Activated CD4-positive, alpha-beta T cell treated with anti-CD3 and anti-CD28 coated beads, Interleukin-2, Interleukin-4, amounts not matched to agents 100 ng/mL and 50 ng/mL, durations not matched to agents 16 hours and 8 hours (primary cell): ENCODE results near the gene PVALB.
A peak's percentile ranks its signal among the peaks of the same experiment; 100 is the strongest.

Source experiments
- DNase-seq: peaks from one replicate; pipeline ENCODE4 v3.0.0-alpha.2; 2020; ENCODE audit warnings: low spot score

PVALB gene

DNA sequence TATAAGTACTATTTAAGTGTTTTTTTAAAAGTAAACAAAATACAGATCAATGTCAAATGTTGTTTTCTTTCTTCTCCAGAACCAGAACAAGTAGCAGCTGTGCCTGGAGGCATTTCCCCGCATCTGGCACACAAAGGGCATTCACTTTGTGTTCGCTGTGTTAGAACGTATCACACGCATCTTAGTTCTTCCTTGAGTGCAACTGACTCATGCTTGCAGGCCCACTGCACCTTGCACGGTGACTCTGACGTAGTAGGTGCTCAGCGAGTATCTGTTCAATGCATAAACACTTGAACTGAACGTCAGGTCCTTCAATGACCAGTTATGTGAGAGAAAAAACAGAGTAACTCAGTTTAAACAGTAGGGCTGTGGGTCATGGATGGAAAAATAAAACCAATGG, 44.4 kb downstream of the PVALB start:
- no peak for DNase-seq

DNA sequence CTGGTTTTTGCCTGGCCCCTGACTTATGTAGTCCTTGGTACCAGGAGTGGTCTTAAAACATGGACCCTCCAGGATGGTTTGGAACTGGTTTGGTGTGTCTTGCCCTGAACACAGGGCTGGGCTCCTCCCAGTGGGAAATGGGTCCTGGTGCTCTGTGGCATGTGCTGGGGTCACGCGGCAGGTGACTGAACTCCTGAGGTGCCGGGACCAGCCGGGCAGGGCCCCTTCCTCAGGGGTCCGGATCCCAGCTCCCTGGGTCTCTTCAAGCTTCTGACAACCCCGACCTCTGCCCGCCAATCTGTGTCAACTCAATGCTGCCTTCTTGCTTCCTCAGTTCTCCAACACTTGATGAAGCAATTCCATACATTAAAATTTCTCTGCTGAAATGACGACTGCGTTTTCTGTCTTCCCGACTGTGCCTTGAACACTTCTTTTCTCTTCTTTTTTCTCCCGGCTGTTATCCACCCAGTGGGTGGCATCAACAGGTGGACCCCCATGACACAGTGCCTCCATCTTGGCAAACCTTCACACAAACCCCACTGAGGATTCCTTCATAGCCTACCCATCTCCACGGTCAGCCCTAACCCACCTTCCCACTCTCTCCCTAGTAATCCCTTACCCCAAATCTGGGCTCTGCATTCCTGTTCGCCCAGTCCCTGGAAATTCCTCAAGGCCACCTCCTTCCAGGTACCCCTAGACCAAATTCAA, 45.3 kb downstream of the PVALB start:
- DNase-seq = no peak

DNA sequence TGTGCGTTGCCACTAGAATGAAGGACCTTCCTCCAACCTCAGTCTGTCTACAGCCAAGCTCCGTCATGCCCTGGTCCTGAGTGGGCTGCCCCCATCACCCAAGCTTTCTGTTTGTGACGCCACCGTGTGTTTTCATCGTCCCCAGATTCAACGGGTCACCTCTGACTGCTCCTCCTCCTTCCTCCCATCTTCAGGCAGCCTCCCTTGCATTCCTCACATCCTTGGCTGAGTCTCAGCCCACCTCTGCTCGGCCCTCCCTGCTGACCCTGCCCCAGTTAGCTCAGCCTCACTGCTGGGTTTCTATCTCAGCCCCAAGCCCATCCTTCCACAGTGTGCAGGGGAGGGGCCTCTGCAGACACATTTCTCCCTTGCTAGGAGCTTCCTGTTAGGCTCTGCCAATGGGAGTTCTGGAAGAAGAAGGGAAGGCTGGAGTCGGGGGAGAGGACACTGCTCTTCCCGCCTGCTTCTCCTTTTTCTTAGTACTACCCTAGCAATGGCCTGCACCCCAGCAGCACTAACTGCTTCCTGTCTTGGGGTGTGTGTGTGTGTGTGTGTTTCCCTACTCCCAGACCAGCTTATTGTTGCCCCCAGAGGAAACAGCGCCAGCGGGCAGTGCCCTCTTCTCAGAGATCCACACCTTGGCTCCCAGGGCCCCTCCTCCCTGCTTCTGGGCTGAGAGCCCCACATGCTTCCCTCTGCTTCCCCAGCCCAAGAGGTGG, 46.2 kb downstream of the PVALB start:
- DNase-seq = no peak

DNA sequence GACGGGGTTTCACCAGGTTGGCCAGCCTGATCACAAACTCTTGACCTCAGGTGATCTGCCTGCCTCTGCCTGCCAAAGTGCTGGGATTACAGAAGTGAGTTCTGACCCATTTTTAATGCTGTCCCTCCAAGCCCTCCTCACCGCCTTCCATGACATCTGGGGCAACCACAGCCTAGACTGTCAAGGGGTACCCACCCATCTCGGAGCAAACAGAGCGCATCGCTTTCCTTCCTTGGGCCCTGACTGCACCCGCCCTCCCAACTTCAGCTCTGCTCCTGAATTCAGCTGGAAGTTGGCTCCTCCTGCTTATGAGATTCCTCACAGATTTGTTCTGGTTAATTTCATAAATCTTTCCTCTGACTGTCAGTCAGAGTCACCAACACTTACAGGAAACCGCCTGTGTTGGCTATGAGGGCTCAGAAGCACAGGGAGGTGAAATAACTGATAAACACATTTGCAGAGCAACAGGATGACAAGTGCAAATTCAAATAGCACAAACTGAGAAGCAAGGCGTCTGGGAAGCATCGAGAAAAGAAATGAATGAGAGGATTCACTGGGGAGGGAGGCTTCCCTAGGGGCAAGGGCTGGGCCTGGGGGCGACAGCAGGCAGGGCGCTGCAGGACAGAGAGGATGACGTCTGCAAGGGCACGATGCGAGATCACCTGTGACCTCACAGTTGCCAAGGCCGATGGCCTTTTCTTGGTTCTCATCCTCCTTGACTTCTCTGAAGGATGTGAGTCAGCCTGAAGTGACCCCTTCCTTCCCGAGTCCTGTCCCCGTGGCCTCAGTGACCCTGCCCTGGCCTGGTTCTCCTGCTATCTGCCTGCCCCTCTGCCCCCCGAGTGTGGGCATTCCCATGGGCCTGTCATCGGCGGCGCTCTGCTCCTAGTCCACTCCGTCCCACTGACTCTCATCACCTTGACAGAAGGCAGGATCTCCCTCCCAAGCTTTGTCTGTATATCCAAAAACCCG, 47.0 kb downstream of the PVALB start:
- no peak for DNase-seq

DNA sequence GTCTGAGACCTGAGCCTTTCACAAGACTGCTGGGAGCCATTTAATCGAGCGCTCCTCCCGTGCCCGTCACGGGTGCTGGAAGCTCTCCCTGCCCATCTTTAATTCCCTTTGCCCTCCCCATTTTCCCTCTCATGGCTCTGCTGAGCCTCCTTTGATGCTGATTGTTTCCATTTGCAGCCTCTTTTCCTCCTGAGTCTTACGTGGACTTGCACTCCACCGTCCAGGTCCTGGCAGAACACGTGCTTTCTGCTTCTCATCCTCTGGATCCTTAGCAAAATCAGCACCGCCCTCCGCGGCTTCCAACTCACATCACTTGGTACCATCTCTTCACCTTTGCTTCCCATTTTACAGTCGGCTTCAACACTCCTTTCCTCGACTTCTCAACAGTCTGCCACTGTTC, 48.2 kb downstream of the PVALB start:
- no peak for DNase-seq

DNA sequence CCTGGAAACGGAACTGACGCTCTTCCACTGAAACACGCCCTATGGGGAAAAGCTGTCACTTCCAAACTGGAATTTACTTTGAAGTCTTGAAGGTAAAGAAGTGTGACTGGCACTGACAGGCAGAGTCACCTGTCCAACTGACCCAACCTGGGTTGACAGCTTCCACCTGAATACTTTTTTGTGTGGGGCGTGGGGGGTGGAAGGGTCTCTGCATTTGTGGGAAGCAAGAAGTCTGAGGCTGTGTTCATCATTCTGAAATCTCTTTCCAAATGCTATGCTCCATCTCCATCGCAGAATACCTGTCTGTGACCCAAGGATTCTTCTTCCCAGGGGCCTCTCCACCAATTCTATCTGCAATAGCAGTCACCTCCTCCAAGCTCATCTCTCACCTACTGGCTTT, 48.7 kb downstream of the PVALB start:
- no peak for DNase-seq

DNA sequence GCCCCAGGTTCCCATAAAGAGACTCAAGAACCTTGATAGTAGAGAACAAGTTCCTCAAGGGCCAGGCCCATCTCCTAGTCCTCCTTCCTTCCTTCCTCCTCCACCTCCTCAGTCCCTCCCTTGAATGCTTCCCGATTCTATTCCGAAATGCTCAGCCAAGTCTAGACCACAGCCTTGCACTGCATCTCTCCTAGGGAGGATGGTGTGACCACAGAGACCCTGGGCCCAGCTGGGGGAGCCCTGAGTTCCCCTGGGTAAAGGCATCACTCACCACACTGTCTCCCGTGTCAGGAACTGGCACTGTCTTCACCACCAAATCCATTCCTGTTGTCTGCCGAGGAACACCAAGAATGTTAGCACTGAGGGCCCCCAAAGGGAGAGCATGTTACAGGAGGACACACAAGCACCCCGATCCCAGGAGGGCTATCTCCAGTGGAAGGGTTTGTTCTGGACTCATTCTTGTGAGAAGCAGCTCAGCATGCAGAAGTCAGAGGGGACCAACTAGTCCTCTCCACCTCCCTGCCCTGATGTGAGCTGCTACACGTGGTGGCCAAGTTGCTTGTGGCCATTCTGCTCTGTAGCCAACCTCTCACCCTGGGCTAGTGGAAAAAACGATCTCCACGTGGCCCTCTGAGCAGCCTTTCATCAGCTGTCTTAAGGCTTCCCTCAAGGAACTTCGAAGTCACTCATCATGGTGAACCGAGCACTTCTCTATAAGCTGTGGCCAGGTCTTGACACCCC, 49.6 kb downstream of the PVALB start:
- DNase-seq = no peak

DNA sequence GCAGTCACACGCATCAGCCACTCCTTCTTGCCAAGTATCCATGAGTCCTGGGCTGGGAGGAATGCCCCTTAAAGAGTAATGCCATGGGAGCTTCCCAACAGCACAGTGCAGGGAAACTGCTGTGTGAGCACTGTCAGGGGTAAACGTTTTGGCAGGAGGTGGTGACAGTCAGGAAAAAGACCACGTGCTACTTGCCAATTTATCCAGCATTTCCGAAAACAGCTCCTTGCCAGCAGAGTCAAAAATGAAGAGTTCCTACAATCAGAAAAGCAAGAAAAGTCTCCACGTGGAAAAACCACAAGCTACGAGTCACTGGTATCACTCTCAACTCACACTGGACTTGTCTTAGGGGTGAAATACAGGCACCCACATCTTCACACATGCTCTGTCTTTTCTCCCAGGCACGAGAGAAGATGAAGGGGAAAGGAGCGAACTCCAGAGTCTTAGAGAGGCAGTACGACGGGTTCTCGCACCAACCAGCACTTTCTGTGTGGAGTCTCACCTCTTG, 50.8 kb downstream of the PVALB start:
- DNase-seq = no peak

DNA sequence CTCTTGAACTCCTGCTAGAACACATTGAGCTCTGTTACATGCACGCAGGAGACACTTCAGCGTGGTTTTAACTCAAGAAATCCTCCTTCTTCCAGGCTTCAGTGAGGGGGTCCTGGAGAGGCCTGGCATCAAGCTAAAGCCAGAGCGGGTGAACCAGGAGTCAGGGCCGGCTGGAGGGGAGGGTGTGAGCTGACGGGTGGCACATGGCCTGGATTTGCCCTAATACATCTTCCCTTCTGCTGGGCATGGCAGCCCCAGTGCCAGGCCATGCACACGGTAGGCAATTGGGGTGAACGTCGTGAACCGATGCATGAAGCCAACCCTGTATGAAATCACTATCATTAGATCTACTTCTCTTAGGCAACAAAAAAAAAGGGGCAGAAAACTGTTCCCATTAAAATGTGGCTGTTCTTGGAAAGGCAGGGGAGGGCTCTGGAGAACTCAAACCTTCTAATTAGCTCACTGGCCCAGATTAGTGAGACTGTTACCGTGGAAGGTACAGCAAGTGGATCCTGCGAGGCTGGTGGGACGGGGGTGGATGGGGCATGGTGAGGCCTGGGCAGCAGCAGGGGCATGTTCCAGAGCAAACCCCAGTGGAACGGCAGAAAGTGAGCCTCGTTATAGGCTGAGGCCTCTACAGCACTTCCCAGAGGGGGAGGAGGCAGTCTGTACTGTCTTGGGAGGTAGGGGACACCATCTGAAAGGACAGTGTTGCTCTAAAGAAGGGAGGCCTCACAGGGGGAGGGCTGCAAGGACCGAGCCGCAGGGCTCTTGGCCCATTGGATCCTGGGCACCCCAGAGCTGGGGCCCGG, 51.5 kb downstream of the PVALB start:
- no peak for DNase-seq

DNA sequence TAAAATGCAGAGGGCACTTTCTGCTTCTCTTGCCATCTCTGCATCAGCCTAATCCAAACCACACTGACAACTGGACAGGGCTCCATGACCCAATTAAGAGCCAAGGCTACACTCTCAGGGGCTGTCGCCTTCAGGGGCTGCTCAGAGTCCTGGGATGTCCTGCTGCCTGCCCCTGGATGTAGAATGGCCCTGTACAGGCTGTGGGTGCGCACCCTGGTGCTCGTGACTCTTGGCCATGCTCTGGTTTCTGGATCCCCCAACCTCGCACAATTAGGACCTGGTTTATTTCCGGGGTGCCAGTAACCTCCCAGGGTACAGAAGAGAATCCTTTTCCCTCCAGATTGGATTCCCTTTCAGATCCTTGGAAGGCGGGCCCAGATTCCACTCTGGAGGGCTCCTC, 52.2 kb downstream of the PVALB start:
- no peak for DNase-seq

DNA sequence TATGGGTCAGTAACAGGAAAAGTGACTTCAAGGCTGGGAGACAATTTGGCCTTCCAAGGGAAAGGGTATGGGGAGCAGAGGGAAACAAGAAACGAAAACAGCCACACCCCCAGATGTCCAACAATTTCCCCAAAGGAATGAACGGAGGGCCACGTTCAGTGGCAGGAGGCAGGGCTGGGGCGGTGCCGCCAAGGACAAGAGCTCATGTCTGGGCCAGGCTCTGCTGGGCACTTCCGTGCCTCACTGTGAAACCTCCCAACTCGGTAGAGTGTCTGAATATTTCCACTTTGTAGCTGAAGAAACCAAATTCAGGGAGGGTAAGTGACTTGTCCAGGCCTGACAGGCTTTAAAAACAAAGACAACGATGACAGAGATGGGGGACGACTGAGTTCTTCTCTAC, 52.8 kb downstream of the PVALB start:
- DNase-seq = no peak

DNA sequence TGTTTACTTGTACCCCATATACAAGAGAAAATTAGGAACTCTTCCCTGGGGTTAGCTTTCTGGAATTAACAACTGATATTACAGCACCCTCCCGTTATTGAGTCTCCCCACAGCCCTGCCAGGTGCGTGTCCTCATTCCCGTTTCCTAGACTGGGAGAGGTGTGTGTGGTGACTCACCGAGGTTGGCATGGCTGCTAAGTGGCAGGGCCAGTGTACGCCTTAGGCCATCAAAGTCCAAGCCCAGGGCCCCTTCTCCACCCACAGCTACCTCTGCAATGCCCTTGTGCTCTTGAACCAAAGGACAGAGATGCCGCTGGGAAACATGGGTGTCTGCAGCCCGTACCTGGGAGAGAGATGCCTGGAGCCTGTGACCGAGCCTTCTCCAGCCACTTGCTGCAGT, 53.3 kb downstream of the PVALB start:
- no peak for DNase-seq

DNA sequence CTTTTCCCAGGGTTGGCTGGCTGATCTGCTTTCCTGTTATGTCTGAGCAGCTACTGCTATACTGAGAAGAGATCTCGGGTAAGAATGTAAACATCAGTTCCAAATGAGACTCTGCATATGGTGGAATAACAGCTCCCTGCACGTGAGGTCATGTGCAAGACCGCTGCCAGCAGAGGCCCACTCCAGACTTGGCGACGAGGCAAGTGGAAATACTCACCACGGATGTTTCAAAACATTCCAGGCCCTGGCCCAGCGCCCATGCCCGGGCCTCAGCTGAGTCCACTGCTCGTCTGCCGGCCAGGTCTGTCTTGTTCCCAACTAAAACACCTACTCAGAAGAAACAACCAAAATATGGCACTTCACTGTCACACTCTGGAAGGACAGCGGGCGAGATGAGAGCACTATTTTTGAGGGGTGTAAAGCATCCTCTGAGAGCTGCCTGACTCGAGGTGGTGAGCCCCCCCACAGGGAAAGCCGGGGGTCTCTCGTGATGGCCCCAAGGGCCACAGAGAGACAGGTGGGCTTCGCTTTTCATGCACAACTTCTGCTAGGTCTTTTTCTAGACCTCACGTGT, 54.1 kb downstream of the PVALB start:
- no peak for DNase-seq

DNA sequence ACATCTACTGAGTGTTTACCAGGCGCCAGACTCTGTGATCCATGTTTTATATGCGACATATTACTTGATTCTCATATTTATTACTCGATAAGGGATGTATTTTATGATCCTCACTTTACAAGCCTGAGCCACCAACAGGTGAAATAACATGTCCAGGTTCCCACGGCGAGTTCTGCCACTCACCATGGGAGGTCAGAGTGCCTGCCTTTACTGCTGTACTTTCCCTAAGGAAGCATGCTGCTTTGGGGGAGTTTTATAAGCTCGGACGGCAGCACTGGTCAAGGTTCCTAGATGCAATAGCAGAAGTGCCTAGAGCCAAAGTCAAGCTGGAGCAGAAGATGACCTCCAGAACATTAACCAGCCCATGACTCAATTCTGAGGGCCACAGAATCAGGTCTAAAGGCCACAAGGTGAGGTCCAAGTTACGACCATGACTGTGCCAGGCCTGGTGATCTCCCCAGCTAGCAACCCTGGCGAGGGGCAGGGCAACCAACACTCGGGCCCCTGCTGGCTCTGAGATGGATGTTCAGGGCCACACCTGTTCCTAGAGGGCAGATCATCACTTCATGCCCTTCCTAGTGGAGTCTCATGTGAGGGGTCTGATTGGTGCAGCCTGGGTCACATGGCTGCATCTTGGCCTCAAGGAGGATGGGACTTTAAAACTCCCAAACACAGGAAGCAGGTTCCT, 55.1 kb downstream of the PVALB start:
- no peak for DNase-seq

DNA sequence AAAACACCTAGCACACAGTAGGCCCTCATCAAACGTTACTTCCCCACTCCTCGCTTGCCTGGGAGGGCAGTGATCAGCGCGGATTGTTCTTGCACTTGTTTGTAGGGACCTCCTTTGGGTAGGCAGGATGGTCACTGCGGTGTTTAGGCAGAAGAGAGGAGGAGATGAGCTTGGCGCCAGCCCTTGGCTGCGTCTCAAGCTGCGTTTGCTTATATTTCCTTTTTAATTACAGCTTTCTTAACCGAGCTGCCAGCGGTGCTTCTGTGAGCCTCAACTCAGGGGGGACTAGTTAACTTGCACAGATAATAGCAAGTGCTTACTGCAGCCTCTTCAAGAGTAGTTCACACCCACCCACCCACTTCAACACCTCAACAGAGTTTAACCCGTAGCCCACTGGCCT, 56.0 kb downstream of the PVALB start:
- no peak for DNase-seq

DNA sequence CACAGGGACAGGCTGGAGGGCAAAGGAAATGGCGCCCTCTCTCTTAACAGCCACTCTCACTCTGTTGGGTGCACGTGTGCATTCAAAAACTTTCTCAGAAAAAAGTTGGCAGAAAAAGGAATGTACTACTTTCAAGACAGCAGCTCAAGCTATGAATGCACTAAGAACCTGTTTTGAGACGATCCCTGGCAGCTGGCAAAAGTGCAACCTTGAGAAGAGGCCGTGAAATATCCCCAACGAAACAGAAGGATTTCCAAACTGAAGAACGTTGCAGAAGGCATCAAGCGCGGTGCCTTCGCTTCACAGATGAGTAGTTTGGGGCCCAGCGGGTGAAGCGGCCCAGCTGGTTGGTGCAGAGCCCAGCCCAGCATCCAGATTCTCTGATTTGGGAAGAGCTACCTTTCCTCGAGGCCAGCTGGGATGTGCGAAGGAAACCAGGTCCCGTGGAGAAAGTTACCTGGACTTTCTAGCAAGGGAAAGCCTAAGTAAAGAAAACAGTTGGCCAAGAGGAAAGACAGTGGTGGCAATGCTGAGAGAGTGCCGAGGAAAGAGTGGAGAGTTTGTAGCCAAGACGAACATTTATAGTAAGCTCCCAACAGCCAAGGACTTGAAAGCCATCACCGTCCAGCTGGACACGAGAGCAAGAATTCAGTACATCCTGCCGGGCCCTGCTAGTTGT, 57.2 kb downstream of the PVALB start:
- no peak for DNase-seq

DNA sequence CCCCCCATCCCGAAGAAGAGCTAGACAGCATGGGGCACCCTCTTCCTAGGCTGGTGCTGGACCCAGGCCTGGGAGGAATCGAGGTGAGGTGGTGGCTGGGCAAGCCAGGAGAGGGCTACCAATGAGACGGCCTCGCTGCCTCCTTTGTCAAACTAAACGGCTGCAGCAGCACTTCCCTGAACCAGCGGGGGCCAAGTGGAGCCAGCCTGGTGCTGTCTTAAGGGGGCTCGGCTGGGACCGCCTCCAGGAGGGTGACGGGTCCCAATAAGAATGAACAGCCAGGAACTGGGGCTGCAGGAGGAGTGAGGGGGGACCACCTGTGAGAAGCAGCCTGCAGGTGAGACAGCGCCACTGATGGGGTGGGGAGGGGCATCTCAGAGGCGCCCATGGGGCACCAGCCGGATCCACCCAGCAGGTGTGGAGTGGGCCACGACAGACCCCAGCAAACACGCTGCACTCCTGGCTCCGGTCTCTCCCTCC, 58.0 kb downstream of the PVALB start:
- DNase-seq = no peak

DNA sequence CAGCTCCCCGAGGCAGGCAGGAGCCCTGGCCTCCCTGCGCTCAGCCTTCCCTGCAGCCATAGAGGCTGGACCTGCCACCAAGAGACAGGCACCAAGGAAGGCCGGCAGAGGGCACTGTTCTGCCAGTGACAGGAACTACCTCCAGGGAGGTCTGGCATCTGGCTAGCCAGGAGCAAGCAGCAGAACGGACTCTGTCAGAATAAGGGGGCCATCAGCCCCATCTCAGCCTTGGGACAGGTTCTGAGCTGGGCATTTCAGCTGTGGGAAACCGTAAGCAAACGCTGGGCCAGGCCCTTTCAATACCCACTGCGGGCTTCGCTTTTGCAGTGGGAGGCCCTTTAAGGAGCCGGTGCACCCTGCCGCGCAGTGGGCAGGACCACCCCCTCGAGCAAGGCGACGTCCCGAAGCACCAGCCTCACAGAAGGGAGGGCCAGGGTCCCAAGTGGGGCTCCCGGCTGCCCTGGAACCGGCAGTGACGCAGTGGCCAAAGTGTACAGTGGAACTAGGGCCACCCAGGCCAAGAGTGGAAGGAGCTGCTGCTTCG, 59.1 kb downstream of the PVALB start:
- peak; percentile 77 for DNase-seq
